Nucleus accumbens (tissue), 56 donors: Measurements from ENCODE around the gene GPR21.

Experiments
- DNase-seq, 56 donors: peaks; one replicate each; lab custom pipeline; 2025; lab: John Stamatoyannopoulos, UW

The GPR21 gene

GRCh38 chr9:123031963-123032362 lies 1.5 kb upstream of the GPR21 start:
- no peak for DNase-seq

GRCh38 chr9:123033864-123034601 lies 566 bp downstream of the GPR21 start:
- DNase-seq, result peak in 8 of 56 donors; percentile 10 to 53 (median 20)

GRCh38 chr9:123034881-123035510 lies 1.5 kb downstream of the GPR21 start:
- DNase-seq, result peak in 1 of 56 donors; percentile 7

- DNase-seq, result no peak
Observed at GRCh38 chr9:123035791-123036190, 2.3 kb downstream of the GPR21 start.

GRCh38 chr9:123036893-123037545 lies 3.6 kb downstream of the GPR21 start:
- no peak for DNase-seq

- no peak for DNase-seq
Observed at GRCh38 chr9:123039617-123040219, 6.3 kb downstream of the GPR21 start.

GRCh38 chr9:123040801-123041200 lies 7.3 kb downstream of the GPR21 start:
- DNase-seq, result no peak

GRCh38 chr9:123041489-123041888 lies 8.0 kb downstream of the GPR21 start:
- DNase-seq, result no peak

GRCh38 chr9:123043081-123043939 lies 9.8 kb downstream of the GPR21 start:
- DNase-seq, result no peak

GRCh38 chr9:123044586-123044985 lies 11.1 kb downstream of the GPR21 start:
- no peak for DNase-seq

GRCh38 chr9:123046406-123047195 lies 13.1 kb downstream of the GPR21 start:
- no peak for DNase-seq

- DNase-seq, result no peak
Observed at GRCh38 chr9:123048748-123049147, 15.3 kb downstream of the GPR21 start.

GRCh38 chr9:123049589-123050222 lies 16.2 kb downstream of the GPR21 start:
- no peak for DNase-seq

- no peak for DNase-seq
Observed at GRCh38 chr9:123053046-123053445, 19.6 kb downstream of the GPR21 start.

- no peak for DNase-seq
Observed at GRCh38 chr9:123053711-123054110, 20.2 kb downstream of the GPR21 start.

- no peak for DNase-seq
Observed at GRCh38 chr9:123058834-123059233, 25.4 kb downstream of the GPR21 start.

- no peak for DNase-seq
Observed at GRCh38 chr9:123059472-123060220, 26.2 kb downstream of the GPR21 start.

GRCh38 chr9:123061216-123061615 lies 27.7 kb downstream of the GPR21 start:
- DNase-seq, result no peak
